Measurements from ENCODE around the gene SH2B3.

The SH2B3 gene

DNA sequence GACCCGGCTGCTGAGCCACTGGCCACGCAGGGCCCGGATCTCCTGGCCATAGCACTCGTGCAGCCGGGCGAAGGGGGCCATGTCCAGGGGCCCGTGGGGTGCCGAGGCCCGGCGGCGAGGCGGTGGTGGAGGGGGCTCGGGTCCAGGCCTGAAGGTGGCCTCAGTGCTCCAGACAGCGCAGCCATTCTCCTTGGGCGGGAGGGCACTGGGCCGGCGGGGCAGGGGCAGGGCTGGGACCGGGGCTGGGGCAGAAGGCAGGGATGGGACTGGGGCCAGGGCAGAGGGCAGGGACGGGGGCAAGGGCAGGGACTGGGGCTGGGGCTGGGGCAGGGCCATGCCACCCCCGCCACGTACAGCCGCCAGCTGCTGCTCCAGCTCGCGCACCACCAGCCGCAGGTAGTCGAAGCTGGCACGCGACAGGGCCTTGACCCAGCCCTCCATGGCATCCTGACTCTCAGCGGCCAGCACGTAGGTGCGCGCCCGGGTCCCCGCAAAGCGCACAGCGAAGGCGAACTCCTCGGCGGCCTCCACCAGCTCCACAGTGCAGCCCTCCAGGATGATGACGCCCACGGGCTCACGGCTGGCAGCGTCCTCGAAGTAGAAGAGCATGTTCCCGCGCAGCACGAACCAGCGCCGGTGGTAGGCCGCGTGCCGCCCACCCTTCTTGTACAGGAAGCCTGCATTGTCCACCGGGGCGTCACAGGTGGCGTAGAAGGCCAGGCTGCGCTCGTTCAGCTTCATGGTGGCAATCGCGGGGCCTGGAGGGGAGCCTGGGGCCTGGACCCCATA lies 42.8 kb upstream of the SH2B3 start:
- no peak overlapping the region for H3K4me3 ChIP-seq (ENCODE audit: low read depth, low read length)
- DNase-seq (ENCODE audit: low read depth) = no peak
- TF ChIP-seq, protein P1, sequence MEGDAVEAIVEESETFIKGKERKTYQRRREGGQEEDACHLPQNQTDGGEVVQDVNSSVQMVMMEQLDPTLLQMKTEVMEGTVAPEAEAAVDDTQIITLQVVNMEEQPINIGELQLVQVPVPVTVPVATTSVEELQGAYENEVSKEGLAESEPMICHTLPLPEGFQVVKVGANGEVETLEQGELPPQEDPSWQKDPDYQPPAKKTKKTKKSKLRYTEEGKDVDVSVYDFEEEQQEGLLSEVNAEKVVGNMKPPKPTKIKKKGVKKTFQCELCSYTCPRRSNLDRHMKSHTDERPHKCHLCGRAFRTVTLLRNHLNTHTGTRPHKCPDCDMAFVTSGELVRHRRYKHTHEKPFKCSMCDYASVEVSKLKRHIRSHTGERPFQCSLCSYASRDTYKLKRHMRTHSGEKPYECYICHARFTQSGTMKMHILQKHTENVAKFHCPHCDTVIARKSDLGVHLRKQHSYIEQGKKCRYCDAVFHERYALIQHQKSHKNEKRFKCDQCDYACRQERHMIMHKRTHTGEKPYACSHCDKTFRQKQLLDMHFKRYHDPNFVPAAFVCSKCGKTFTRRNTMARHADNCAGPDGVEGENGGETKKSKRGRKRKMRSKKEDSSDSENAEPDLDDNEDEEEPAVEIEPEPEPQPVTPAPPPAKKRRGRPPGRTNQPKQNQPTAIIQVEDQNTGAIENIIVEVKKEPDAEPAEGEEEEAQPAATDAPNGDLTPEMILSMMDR (IDR thresholded peaks at IDR 0.05; ENCODE audit: control insufficient read depth, extremely low read depth, insufficient read depth) = no peak

DNA sequence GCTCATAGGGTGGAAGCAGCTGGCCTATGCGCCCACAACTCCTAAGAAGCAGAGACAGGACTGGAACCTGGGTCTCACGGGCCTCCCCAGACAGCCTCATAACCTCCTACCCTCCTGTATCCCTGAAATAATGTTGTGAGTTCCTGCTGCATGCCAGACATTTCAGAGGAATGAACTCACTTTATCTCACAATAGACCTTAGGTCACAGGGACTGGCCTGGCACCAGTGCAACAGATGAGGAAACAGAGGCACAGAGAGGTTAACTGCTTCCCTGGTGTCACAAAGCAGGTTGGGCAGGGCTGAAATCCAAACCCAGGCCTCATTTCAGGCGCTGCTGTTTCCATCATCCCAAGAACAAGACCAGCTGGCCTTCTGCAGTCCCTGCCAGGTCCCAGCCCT lies 42.1 kb upstream of the SH2B3 start:
- TF ChIP-seq, protein P1 (IDR thresholded peaks at IDR 0.05; ENCODE audit: control insufficient read depth, extremely low read depth, insufficient read depth) = no peak
- no peak for DNase-seq (ENCODE audit: low read depth)
- no peak overlapping the region for H3K4me3 ChIP-seq (ENCODE audit: low read depth, low read length)

DNA sequence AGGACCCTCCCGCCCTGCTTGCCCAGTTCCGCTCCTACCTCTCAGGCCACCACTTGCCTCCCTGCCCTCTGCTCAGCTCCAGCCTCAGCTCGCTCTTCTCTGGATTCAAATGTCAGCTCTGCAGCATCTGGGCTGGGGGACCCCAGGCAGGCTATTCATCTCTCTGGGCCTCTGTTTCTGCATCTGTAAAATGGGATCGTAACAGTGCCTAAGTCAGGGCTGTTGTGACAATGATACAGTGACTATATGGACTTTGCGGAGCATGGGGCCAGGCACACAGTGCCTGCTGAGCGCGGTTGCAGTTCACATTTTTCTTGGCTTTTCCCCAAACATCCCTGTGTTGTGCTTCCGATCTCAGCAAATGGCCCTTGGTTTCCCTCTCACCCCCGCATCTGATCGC lies 39.6 kb upstream of the SH2B3 start:
- H3K4me3 ChIP-seq (ENCODE audit: low read depth, low read length) = no peak overlapping the region
- TF ChIP-seq, protein P1 (IDR thresholded peaks at IDR 0.05; ENCODE audit: control insufficient read depth, extremely low read depth, insufficient read depth) = no peak
- DNase-seq (ENCODE audit: low read depth) = no peak

DNA sequence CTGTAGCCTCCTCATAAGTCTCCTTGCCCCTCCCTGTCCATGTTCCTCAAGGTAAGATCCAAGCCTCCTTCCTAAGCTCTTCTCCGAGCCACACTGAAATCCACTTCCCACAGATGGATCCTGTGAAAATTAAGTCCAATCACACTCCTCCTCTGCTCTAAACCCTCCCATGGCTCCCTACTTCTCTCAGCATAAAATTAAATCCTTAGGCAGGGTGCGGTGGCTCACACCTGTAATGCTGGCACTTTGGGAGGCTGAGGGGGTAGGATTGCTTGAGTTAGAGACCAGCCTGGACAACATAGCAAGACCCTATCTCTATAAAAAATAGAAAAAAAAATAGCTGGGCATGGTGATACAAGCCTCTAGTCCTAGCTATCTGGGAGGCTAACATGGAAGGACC lies 39.1 kb upstream of the SH2B3 start:
- H3K4me3 ChIP-seq (ENCODE audit: low read depth, low read length) = no peak overlapping the region
- TF ChIP-seq, protein P1 (IDR thresholded peaks at IDR 0.05; ENCODE audit: control insufficient read depth, extremely low read depth, insufficient read depth) = no peak
- no peak for DNase-seq (ENCODE audit: low read depth)

DNA sequence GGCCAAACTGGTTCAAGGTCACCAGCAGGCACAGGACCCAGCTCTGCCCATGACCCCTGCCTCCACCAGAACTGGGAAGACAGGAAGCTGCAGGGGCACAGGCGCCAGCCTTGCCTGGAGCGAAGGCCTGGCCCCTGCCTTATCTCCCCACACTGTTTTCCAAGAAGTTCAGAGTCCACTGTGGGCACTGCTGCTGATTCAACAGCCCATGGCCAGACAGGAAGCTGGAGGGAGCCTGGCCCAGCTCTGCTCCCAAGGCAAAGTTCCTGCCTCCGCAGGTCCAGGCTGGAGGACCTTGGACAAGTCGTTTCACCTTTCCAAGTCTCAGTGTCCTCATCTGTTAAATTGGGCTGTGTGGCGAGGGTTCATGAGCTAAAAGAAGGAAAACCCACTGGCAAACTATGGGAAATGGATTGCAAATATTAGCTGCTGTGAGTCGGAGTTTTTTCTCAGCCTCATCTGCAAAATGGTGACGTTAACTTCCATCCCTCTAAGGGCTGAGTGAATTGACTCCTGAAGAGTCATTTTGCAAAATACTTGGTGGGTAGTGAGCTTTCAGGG lies 38.0 kb upstream of the SH2B3 start:
- DNase-seq (ENCODE audit: low read depth) = no peak
- TF ChIP-seq, protein P1 (IDR thresholded peaks at IDR 0.05; ENCODE audit: control insufficient read depth, extremely low read depth, insufficient read depth) = no peak
- H3K4me3 ChIP-seq (ENCODE audit: low read depth, low read length) = peak overlapping the region; percentile 91

DNA sequence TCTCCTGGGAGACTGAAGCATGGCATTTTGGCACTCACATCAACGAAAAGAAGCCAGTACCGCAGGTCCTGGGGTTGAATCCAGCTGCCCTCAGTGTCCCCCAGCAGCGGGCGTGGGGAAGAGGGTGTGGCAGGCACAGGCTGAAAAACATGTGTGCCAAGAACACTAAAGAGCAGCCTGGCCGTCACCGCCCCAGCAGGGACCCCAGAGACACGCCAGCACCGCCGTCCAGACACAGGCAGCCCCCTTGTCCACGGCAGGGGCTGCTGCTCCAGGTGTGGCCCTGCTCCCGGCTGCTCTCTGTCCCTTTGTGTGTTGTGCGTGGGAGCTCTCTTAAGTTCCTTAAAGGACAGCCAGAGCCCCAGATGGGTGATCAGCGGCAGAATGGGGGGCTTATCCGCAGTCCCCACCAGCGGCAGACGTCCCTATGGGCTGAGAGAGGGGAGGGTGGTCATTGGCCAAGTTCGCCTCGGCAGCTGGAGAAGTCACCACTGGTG lies 37.4 kb upstream of the SH2B3 start:
- DNase-seq (ENCODE audit: low read depth) = no peak
- TF ChIP-seq, protein P1 (IDR thresholded peaks at IDR 0.05; ENCODE audit: control insufficient read depth, extremely low read depth, insufficient read depth) = no peak
- H3K4me3 ChIP-seq (ENCODE audit: low read depth, low read length) = peak overlapping the region; percentile 91

All from LNCaP clone FGC (cell line).